Retina (tissue), 1 donor: ENCODE measurements around the gene ABCC4.
"Not testable (repeated sequence)": the region's sequence is repeated elsewhere in the genome, so short reads cannot be mapped to it uniquely, and the experiment has no call there.

ENCODE experiments used
- DNase-seq: peaks from one replicate; pipeline ENCODE4 v3.0.0-alpha.2; 2016

The ABCC4 gene

DNA sequence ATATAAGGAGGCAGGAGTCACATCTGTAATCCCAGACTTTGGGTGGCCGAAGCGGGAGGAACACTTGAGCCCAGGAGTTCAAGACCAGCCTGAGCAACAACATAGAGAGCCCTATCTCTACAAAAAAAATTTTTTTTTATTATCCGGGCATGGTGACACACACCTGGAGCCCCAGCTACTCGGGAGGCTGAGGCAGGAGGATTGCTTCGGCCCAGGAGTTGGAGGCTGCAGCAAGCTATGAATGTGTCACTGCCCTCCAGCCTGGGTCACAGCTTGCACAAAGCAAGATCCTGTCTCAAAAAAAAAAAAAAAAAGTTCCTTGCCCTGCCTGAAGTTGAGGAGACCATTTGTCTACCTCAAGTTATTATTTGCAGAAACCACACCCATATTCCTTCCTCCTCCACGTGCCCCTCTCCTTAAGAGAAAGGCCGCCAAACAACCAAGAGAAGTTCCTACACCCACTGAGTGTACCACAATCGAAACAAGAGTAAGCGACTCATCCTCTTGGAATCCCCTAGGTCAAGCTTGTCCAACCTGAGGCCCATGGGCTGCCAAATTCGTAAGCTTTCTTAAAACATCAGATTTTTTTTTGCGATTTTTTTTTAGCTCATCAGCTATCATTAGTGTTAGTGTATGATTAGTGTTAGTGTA, 2.2 kb downstream of the ABCC4 start:
- DNase-seq, result no peak

DNA sequence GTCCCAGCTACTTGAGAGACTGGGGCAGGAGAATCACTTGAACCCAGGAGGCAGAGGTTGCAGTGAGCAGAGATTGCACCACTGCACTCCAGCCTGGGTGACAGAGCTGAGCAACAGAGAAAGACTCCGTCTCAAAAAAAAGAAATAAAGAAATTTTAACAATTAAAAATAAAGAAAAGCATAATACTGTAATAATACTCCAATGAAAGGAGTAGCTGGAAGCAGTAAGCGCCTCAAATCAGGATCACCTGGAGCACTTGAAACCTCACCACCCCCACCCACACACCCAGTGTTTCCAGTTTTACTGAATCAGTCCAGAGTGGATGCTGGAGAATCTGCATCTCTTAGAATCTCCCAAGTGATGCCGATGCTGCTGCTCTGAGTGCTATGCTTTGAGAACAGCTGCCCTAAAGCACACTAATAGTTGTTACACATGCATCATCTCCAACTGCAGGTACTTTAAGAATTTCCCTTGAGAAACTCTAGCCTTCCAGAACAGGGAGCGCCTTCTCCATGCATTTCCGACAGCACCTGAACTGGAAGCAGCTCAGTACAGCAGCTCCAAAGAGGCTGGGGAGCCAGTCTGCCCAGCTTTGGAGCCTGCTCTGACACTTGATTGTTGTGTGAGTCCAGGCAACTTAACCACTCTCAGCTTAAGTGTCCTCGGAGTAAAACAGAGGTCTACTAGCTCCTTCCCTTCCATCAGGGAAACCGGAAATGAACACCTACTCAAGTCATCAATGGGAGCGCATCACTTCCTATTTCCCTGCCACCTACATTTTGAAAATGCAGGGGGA, 2.9 kb downstream of the ABCC4 start:
- no peak for DNase-seq

DNA sequence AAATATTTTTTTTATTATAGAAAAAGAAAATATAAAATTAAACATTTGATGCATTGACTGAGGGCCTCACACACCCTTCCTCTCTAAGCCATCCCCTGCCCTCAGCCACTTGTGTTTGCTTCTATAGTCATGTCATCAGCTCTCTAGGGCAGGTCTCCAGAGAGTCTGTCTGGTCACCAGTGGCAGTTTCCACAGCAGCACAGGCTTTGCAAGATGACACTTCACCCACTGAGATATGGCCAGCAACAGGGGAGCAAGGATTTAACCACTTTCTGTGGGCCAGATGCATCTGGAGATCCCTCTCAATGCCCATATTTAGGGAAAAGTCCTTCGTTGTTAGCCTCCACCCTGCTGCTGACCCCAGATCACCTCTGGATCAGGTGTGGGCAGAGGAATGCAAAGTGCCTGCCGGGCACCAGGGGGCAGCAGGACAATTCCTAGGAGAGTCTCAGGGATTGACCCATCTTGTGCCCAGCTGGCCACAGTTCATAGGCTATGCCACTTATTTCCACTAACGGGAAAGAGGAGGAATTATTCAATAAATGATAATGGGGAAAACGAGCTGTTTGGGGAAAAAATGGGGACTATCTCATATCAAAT, 4.8 kb downstream of the ABCC4 start:
- peak; percentile 41 for DNase-seq

DNA sequence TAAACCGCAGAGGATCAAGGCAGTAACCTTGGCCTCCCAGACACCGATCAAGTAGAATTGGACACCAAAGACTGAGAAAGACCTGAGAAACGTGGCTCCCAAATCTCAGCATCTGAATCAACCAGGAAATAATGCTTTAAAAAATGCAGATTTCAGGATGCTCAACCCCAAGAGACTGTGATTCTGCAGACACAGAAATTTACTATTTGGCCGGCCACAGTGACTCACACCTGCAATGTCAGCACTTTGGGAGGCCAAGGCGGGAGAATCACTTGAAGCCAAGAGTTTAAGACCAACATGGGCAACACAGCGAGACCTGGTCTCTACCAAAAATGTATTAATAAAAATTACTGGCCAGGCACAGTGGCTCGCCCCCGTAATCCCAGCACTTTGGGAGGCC, 6.2 kb downstream of the ABCC4 start:
- no peak for DNase-seq

DNA sequence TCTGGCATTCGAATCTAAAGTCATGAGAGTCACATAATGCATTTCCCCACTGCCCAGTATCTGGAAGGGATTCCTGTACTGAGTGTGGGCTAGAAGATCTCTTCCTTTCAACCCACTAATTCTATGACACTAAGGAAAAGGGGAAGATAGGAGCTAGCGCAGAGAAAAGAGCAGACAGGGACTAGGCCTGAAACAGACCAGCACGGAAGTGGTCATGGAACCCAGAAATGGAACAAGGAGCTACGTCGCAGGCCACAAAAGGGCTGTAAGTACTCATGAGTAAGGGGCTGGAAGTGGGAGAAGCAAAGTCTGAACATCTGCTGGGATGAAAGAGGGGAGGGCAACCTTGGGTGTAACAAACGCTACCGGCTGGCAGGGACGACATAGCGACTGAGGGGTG, 8.6 kb downstream of the ABCC4 start:
- DNase-seq, result no peak

DNA sequence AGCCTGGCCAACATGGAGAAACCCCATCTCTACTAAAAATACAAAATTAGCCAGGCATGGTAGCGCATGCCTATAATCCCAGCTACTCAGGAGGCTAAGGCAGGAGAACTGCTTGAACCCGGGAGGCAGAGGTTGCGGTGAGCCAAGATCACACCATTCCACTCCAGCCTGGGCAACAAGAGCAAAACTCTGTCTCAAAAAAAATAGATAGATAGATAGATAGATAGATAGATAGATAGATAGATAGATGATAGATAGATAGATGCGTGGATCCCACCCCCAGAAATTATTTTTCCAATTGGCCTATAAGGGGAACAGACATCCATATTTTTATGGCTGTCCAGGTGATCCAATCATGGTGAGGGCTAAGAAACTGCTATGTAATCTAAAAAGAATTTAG, 11.3 kb downstream of the ABCC4 start:
- not testable (repeated sequence) for DNase-seq

DNA sequence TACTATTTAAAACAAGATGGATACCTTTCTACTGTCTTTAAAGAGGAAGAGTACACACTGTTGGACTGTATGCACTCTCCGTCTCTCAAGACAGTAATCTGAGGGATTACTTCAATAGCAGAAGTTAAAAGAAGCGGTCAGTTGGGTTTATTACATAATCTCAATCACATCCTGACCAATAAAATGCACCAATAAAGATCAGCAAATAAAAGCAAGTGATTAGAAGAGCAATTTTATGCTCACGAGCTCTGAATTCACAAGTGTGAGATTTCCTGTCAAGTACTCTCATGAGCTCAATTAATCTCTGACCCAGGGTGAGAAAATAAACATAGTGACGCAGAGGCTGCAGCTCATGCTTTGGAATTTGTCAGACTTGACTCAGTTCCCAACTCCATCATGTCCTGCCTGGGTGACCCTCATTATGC, 12.2 kb downstream of the ABCC4 start:
- DNase-seq, result no peak

DNA sequence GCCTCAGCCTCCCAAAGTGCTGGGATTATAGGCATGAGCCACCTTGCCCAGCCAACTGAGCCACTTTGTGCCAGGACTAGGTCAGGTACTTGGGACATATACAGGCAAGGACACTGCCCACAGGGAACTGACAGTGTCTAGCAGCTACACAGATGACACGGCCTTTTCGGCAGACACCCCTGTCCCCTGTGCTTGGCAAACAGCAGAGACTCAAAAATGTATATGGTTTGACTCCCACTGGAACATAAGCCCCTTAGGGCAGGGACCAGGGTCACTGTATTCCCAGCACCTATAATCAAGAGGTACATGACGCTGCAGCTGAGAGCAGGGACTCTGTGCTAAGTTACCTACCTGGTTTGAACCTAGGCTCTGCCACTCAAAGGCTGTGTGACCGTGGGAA, 16.8 kb downstream of the ABCC4 start:
- no peak for DNase-seq

DNA sequence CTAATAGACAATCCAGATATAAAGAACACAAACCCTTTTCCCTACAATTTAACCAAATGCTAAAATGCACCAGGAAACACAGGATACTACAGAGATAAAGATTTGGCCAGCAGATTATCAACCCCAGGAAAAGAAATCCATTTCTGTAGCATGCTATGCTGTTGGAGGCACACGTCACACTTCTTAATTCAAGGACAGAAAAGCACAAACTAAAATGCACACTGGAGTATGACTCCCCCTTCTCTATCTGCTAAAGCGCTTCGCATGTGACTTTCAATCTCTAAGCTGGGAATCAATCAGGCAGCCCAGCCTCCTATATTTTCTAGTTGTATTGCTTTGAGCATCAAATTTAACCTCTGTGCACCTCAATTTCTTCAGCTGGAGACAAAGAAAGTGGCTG, 22.2 kb downstream of the ABCC4 start:
- no peak for DNase-seq

DNA sequence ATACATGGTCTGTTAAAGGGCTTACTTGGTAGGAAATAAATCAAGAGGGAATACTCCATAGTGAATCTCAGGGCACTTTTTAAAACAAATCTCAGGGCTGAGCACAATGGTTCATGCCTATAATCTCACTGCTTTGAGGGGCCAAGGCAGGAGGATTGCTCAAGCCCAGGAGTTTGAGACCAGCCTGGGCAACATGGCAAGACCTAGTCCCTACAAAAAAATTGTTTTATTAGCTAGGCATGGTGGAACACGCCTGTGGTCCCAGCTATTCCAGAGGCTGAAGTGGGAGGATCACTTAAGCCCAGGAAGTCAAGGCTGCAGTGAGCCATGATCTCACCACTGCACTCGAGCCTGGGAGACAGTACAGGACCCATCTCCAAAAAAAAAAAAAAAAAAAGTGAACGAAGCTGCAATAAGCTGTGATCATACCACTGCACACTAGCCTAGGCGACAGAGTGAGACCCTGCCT, 25.2 kb downstream of the ABCC4 start:
- DNase-seq, result no peak

DNA sequence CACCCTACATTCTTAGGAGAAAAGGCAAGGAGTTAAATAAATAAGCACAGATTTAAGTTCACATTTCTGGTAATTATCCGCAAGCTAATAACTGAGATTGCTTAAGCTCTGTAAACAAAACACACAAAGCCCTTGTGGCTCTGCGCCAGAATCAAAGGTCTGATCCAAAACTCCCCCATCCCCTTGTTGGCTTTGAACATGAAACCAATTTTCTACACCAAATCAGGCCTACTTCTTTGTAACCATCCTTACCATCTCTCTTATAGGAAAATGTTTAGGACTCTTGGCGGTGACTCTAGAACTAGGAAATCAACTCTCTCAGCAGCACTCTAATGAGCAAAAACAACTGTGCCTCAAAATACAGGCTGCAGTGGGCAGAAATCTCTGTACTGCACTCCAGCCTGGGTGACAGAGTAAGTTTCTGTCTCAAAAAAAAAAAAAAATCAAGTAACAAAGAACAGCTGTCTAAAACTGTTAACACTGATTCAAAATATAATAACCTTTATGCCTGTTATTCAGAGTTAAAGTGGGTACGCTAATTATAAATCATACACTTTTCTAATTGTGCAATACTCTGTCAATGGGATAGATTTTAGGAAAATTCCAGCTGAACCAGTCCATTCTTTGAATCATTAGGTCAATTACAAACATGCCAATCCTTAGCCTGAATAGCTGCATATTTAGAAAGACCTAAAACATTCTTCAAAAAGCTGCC, 25.8 kb downstream of the ABCC4 start:
- peak; percentile 45 for DNase-seq

DNA sequence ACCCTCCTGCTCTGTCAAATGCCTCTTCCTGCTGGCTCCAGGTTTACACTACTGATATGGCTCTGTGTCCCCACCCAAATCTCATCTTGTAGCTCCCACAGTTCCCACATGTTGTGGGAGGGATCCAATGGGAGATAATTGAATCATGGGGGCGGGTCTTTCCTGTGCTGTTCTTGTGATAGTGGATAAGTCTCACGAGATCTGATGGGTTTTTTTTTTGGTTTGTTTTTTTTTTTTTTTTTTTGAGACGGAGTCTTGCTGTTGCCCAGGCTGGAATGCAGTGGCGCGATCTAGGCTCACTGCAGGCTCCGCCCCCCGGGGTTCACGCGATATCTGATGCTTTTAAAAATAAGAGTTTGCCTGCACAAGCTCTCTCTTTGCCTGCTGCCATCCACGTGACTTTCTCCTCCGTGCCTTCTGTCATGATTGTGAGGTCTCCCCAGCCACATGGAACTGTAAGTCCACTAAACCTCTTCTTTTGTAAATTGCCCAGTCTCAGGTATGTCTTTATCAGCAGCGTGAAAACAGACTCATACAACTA, 27.6 kb downstream of the ABCC4 start:
- not testable (repeated sequence) for DNase-seq

DNA sequence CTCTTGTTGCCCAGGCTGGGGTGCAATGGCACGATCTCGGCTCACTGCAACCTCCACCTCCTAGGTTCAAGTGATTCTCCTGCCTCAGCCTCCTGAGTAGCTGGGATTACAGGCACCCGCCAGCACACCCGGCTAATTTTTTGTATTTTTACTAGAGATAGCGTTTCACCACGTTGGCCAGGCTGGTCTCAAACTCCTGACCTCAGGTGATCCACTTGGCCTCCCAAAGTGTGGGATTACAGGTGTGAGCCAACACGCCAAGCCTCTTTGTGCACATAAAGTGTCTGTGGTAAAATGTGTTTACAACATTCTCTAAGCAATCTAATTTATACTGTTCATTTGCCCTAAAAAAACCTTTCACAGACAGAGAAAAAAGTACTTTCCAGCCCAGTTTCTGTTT, 29.2 kb downstream of the ABCC4 start:
- not testable (repeated sequence) for DNase-seq

DNA sequence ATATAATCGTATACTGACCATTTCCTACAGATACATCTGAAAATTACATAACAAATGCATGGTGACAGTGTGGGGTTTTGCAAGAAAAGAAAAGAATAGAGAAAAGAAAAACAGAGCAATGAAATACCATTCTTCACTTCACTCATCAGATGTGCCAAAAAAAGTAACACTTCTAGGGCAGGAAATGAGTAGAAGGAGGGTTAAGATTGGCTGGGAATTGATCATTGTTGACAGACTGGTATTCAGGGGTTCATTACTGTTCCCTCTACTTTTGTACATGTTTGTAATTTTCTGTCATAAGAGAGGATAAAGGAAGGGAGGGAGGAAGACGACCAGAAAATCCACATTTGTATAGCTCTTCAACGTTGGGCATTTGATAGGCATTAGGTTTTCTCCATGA, 31.5 kb downstream of the ABCC4 start:
- DNase-seq, result no peak

DNA sequence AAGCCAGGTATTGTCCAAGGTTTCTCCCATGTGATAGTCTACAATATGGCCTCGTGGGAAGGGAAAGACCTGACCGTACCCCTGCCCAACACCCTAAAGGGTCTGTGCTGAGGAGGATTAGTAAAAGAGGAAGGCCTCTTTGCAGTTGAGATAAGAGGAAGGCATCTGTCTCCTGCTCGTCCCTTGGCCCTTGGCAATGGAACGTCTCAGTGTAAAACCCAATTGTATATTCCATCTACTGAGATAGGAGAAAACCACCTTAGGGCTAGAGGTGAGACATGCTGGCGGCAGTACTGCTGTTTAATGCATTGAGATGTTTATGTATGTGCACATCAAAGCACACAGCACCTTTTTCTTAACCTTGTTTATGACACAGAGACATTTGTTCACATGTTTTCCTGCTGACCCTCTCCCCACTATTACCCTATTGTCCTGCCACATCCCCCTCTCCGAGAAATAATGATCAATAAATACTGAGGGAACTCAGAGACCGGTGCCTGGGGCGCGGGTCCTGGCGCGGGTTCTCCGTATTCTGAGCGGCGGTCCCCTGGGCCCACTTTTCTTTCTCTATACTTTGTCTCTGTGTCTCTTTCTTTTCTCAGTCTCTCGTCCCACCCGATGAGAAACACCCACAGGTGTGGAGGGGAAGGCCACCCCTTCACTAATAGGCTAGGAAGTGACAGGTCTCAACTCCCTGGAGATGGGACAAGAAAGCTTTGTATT, 32.7 kb downstream of the ABCC4 start:
- DNase-seq, result not testable (repeated sequence)

DNA sequence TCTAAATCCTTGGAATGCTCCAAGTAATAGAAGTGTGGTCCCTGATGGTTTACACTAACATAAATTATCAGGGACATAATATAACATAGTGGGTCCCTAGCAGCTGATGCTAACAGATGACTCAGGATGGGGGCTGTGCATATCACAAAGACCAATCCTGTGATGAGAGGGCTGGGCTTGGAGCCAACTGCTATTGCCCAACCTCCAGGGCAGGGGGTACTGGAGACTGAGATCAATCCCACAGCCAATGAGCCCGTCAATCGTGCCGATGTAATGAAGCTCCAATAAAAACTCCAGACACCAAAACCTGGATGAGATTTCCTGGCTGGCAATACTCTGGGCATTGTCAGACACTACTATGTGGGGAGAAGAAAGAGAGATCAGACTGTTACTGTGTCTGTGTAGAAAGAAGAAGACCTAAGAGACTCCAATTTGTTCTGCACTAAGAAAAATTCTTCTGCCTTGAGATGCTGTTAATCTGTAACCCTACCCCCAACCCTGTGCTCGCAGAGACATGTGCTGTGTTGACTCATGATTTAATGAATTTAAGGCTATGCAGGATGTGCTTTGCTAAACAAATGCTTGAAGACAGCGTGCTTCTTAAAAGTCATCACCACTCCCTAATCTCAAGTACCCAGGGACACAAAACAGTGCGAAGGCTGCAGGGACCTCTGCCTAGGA, 33.4 kb downstream of the ABCC4 start:
- DNase-seq, result no peak

DNA sequence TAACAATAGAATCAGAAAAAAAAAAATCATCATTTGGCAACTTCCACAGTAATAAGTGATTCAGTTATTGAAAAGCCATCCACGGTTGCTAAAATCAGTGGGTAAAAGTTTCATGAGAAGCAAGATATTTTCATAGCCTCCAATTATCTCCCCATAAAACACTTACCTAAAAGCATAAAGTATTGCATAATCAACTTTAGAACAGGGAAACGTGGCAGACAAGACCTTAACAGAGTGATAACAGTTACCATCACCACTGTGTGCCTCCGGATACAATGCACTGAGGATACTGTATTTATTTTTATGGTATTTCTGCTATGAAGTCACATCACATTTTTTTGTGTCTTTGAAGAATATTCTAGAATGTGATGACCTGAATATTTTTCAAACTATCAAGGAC, 37.0 kb downstream of the ABCC4 start:
- DNase-seq, result no peak

DNA sequence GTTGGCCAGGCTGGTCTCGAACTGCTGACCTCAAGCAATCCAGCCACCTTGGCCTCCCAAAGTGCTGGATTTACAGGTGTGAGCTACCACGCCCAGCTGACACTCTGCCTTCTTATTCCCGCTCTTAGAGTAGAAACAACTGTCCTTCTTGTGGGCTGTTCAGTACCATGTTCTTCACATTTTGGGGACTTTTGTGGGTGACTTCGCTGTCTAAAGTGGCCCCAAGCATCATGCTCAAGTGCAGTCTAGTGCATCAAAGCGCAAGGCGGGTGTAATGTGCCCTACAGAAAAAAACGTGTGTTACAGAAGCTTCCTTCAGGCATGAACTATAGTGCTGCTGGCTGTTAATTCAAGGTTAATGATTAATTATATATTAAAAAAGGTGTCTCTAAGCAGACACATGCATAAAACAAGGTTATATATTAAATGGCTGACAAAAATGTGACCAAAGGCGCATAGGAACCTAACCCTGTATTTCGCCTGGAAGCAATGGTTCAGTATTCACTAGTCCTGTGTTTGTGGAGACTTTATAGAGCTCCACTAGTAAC, 38.3 kb downstream of the ABCC4 start:
- DNase-seq, result no peak

DNA sequence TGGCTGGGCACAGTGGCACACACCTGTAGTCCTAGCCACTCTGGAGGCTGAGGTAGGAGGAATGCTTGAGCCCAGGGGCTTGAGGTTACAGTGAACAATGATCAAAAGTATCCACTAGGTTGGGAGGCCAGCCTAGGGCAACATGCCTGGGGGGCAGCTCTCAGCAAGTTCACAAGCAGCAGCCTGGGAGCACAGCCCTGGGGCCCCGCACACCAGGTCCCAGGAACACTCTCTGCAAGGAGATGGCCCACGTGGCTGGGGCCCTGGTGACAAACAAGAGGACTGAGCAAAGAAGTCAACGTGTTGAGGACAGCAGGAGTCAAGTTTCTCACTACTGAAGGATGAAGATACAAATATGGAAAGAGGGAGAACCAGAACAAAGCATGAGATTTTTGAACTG, 39.3 kb downstream of the ABCC4 start:
- no peak for DNase-seq

DNA sequence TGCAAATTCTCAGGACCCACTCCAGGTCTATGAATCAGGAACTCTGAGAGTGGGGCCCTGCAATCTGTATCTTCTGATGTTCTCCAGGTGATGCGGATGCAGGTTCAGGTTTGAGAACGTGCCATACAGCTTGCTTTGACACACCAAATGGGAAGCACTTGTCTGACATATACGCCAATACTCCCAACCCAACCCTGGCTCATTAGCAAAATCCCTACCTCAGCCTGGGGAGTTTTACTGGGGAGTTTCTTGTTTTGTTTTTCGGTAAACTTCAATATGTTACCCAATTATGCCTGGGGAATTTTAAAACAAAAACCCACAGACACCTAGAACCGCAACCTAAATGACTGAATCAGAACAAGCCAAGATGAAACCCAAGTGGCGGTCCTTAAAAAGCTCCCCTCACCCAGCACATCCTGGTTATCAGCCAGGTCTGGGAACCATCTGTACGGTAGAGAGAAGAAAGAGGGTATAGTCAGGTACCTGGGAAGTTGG, 41.2 kb downstream of the ABCC4 start:
- no peak for DNase-seq

DNA sequence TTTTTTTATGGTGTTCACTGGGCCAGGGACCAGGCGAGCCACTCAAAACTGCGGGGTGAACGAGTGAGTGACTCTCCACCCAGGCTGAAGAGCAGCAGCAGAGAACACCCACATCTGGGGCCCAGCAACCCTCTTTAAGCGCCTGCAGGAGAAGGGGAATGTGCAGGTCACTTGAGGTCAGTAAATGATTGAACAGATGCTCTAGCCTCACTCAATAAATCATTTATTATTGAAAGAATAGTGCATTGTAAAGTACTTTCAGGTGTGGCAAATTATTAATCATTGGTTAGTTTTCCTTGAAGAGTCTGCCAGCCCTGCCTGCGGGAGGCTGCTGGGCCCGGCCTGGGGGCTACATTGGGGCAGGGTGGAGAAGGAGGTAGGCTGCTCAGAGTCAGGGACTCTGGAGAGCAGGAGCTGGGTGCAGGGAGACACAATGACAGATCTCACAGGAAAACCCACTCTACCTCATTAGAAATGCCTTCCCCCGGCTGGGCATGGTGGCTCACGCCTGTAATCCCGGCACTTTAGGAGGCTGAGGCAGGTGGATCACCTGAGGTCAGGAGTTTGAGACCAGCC, 42.5 kb downstream of the ABCC4 start:
- no peak for DNase-seq
